Measurements from ENCODE around the gene ZCCHC24.

GRCh38 chr10:79357180-79357579 lies 88.2 kb downstream of the ZCCHC24 start:
- TF ChIP-seq EZH2 (IDR thresholded peaks at IDR 0.05; ENCODE audit: low read depth) (no peak), CTCF (conservative IDR thresholded peaks at IDR 0.05) (no peak)

Measured in PC-9 (cell line).